Measurements from ENCODE around the gene EEF1A2. TPM values are rescaled to one million over a fixed set of nuclear protein-coding genes. Genes with fewer than 3 reads are reported as not detected.

The EEF1A2 gene
- total and polyA plus RNA-seq, 10 donors = 0.39 to 1.4 (median 0.54) TPM

GRCh38 chr20:63534831-63535651 lies 36.2 kb upstream of the EEF1A2 start:
- intact Hi-C loops (cut with DNase I; ENCODE audit: low total_unique reads) = loop anchor here (5.0 to 10.0 kb wide), 2 partner anchors 120 to 437 kb away; partner anchors contain the start of genes RTEL1 and STMN3
- TF ChIP-seq CTCF (IDR thresholded peaks at IDR 0.05 in 8 of 11, conservative IDR thresholded peaks at IDR 0.05 in 3 of 11) (no peak), POLR2A (IDR thresholded peaks at IDR 0.05) (no peak), POLR2AphosphoS5 (IDR thresholded peaks at IDR 0.05) (peak in 1 of 3 donors; percentile 73)

GRCh38 chr20:63534427-63534830 lies 35.5 kb upstream of the EEF1A2 start:
- intact Hi-C loops (cut with DNase I; ENCODE audit: low total_unique reads) = loop anchor here (10.0 kb wide), 1 partner anchor 120 kb away; the partner anchor contains the start of genes RTEL1 and STMN3
- no peak for TF ChIP-seq POLR2A (IDR thresholded peaks at IDR 0.05)
- Histone ChIP-seq H3K4me1 (peaks cover 17 to 50% (median 40%) of the 10 kb centered on the region in 6 donors), H3K36me3 (no peaks in the 10 kb centered on the region), H3K27ac (peak overlapping the region in 1 of 8 donors; percentile 18), H3K9me3 (no peaks in the 10 kb centered on the region), H3K27me3 (replicated peaks in 1 of 7) (peaks cover 0 to 24% (median 0%) of the 10 kb centered on the region in 7 donors), H3K4me3 (no peak overlapping the region)
- no peak for DNase-seq
- 65 to 75% (median 70%) methylated on average over 9 to 12 of the region's 12 CpGs for WGBS, 5 donors

More at GRCh38 chr20:63534831-63535651, 36.2 kb upstream of the EEF1A2 start:
- H3K27ac ChIP-seq = peak overlapping the region in 1 of 8 donors; percentile 18
- no peaks in the 10 kb centered on the region for H3K9me3 ChIP-seq
- H3K36me3 ChIP-seq = no peaks in the 10 kb centered on the region
- peaks cover 17 to 56% (median 43%) of the 10 kb centered on the region in 6 donors for H3K4me1 ChIP-seq
- no peak overlapping the region for H3K4me3 ChIP-seq
- peaks cover 0 to 24% (median 0%) of the 10 kb centered on the region in 7 donors for H3K27me3 ChIP-seq (replicated peaks in 1 of 7)
- WGBS, 5 donors = 69 to 78% (median 69%) methylated on average over 43 to 49 of the region's 49 CpGs
- peak; percentile 84 for DNase-seq

GRCh38 chr20:63533871-63534393 lies 35.0 kb upstream of the EEF1A2 start:
- H3K27me3 ChIP-seq (replicated peaks in 1 of 7) = peaks cover 0 to 24% (median 0%) of the 10 kb centered on the region in 7 donors
- peaks cover 15 to 45% (median 36%) of the 10 kb centered on the region in 6 donors for H3K4me1 ChIP-seq
- DNase-seq = peak; percentile 79
- no peaks in the 10 kb centered on the region for H3K36me3 ChIP-seq
- intact Hi-C loops (cut with DNase I; ENCODE audit: low total_unique reads) = loop anchor here (10.0 kb wide), 1 partner anchor 121 kb away; the partner anchor contains the start of genes RTEL1 and STMN3
- WGBS, 5 donors = 75 to 90% (median 78%) methylated on average over 22 to 28 of the region's 28 CpGs
- no peak overlapping the region for H3K27ac ChIP-seq
- no peaks in the 10 kb centered on the region for H3K9me3 ChIP-seq
- peak in 1 of 3 donors; percentile 62 for TF ChIP-seq POLR2AphosphoS5 (IDR thresholded peaks at IDR 0.05)
- no peak for TF ChIP-seq POLR2A (IDR thresholded peaks at IDR 0.05)
- TF ChIP-seq CTCF (IDR thresholded peaks at IDR 0.05 in 8 of 11, conservative IDR thresholded peaks at IDR 0.05 in 3 of 11) = no peak
- H3K4me3 ChIP-seq = no peak overlapping the region

- Histone ChIP-seq H3K4me3 (no peak overlapping the region), H3K27ac (no peak overlapping the region), H3K36me3 (no peaks in the 10 kb centered on the region), H3K27me3 (replicated peaks in 1 of 7) (peaks cover 0 to 24% (median 0%) of the 10 kb centered on the region in 7 donors), H3K9me3 (no peaks in the 10 kb centered on the region), H3K4me1 (peaks cover 12 to 40% (median 30%) of the 10 kb centered on the region in 6 donors)
- TF ChIP-seq POLR2A (IDR thresholded peaks at IDR 0.05) (no peak), POLR2AphosphoS5 (IDR thresholded peaks at IDR 0.05) (no peak), CTCF (IDR thresholded peaks at IDR 0.05 in 8 of 11, conservative IDR thresholded peaks at IDR 0.05 in 3 of 11) (no peak)
- intact Hi-C loops (cut with DNase I; ENCODE audit: low total_unique reads) = loop anchor here (10.0 kb wide), 1 partner anchor 121 kb away; the partner anchor contains the start of genes RTEL1 and STMN3
- WGBS, 5 donors = 71 to 90% (median 79%) methylated on average over 13 to 14 of the region's 14 CpGs
- no peak for DNase-seq
Observed at GRCh38 chr20:63533388-63533787, 34.5 kb upstream of the EEF1A2 start.

Measured in spleen (tissue), 11 donors.